GM18870 (cell line): ENCODE measurements around the gene KNDC1.

Source experiments
- ATAC-seq: cut with Tn5 transposase; IDR thresholded peaks from one replicate; pipeline ENCODE4 v1.9.1; 2021; ENCODE audit warnings: moderate library complexity; ENCODE audit not compliant: unreplicated experiment

Gene KNDC1

GRCh38 chr10:133235932-133236331 is 75.9 kb downstream of the KNDC1 start:
- ATAC-seq: no peak

- ATAC-seq: no peak
Measured at GRCh38 chr10:133236401-133237240, 76.6 kb downstream of the KNDC1 start.

- ATAC-seq: no peak
Measured at GRCh38 chr10:133237241-133237587, 77.2 kb downstream of the KNDC1 start.

GRCh38 chr10:133237588-133238465 is 77.8 kb downstream of the KNDC1 start, which contains the start of gene VENTX:
TSS of gene VENTX (plus strand) at chr10:133237855. CDS start at chr10:133237915, 60 bp downstream.
- no peak for ATAC-seq

- no peak for ATAC-seq
Measured at GRCh38 chr10:133238466-133238804, 78.4 kb downstream of the KNDC1 start.

GRCh38 chr10:133239990-133240389 is 80.0 kb downstream of the KNDC1 start:
- no peak for ATAC-seq

GRCh38 chr10:133241501-133242205 is 81.6 kb downstream of the KNDC1 start:
- ATAC-seq: no peak

GRCh38 chr10:133242611-133243356 is 82.8 kb downstream of the KNDC1 start:
- no peak for ATAC-seq

- ATAC-seq: no peak
Measured at GRCh38 chr10:133243593-133243992, 83.6 kb downstream of the KNDC1 start.

- no peak for ATAC-seq
Measured at GRCh38 chr10:133245439-133246235, 85.6 kb downstream of the KNDC1 start.

GRCh38 chr10:133246236-133246626 is 86.2 kb downstream of the KNDC1 start:
- no peak for ATAC-seq

GRCh38 chr10:133247681-133248333 is 87.8 kb downstream of the KNDC1 start:
- no peak for ATAC-seq

GRCh38 chr10:133248334-133248715 is 88.3 kb downstream of the KNDC1 start:
- no peak for ATAC-seq

GRCh38 chr10:133249094-133249780 is 89.2 kb downstream of the KNDC1 start:
- ATAC-seq: no peak

- ATAC-seq: no peak
Measured at GRCh38 chr10:133249975-133250754, 90.1 kb downstream of the KNDC1 start.

- ATAC-seq: no peak
Measured at GRCh38 chr10:133251388-133252222, 91.6 kb downstream of the KNDC1 start.

GRCh38 chr10:133252223-133252552 is 92.2 kb downstream of the KNDC1 start:
- ATAC-seq: no peak
